ENCODE data around the gene ACP5. TPM values are rescaled to one million over a fixed set of nuclear protein-coding genes. Genes with fewer than 3 reads are reported as not detected.

ACP5 gene
- total and polyA plus RNA-seq, 10 of the 15 experiments (the other 5 are each of a cell fraction or from before 2014, with no cell fraction given), result 1.0 to 73.4 (median 36.8) TPM

GRCh38 chr19:11597202-11598102 lies 20.0 kb upstream of the ACP5 start, which contains the start of gene ZNF627 (continued):
- TF ChIP-seq SKIL (IDR thresholded peaks at IDR 0.05; ENCODE audit: low read depth, poor library complexity, severe bottlenecking) (no peak), BACH1 (IDR thresholded peaks at IDR 0.05; ENCODE audit: borderline replicate concordance) (peak; percentile 81), SRF (IDR thresholded peaks at IDR 0.05; ENCODE audit: low read depth in 2 of 2, low read length in 2 of 2) (no peak), SUZ12 (IDR thresholded peaks at IDR 0.05; ENCODE audit: unreplicated experiment) (no peak), POLR2AphosphoS5 (IDR thresholded peaks at IDR 0.05; ENCODE audit: low read length) (peak; percentile 98), RFX5 (IDR thresholded peaks at IDR 0.05; ENCODE audit: low read depth, low read length) (peak; percentile 68), DPF2 (IDR thresholded peaks at IDR 0.05) (peak; percentile 83), CBX3 (IDR thresholded peaks at IDR 0.05; ENCODE audit: borderline replicate concordance, low read depth) (no peak), ZZZ3 (IDR thresholded peaks at IDR 0.05; ENCODE audit: control insufficient read depth, insufficient read length, low read depth) (no peak), POLR2AphosphoS2 (IDR thresholded peaks at IDR 0.05; ENCODE audit: low read depth, low read length) (peak; percentile 89; the same call in 1 of the 2 replicates), SPI1 (IDR thresholded peaks at IDR 0.05; ENCODE audit: borderline replicate concordance, insufficient read depth, low read depth, low read length) (no peak), RB1 (IDR thresholded peaks at IDR 0.05; ENCODE audit: borderline replicate concordance) (peak; percentile 44; the same call in 1 of the 2 replicates), FOXM1 (IDR thresholded peaks at IDR 0.05; ENCODE audit: low read depth, low read length) (no peak), IRF5 (IDR thresholded peaks at IDR 0.05; ENCODE audit: borderline replicate concordance) (no peak), RUNX3 (IDR thresholded peaks at IDR 0.05; ENCODE audit: low read length) (peak; percentile 83), WRNIP1 (IDR thresholded peaks at IDR 0.05; ENCODE audit: borderline replicate concordance, low read depth, low read length) (no peak), CREB1 (IDR thresholded peaks at IDR 0.05; ENCODE audit: low read depth) (peak; percentile 92), SIN3A (IDR thresholded peaks at IDR 0.05; ENCODE audit: low read depth, low read length) (no peak), TARDBP (IDR thresholded peaks at IDR 0.05; ENCODE audit: borderline replicate concordance) (no peak), ZNF207 (IDR thresholded peaks at IDR 0.05; ENCODE audit: borderline replicate concordance) (peak; percentile 79; the same call in 1 of the 2 replicates), PML (IDR thresholded peaks at IDR 0.05; ENCODE audit: low read length) (peak; percentile 69; the same call in 1 of the 2 replicates), PAX5 (IDR thresholded peaks at IDR 0.05; ENCODE audit: borderline replicate concordance, low read depth, low read length) (no peak; the same call in 1 of the 2 replicates), NFIC (IDR thresholded peaks at IDR 0.05; ENCODE audit: low read depth, low read length) (peak; percentile 38; the same call in 1 of the 2 replicates), IKZF1 (conservative IDR thresholded peaks at IDR 0.05) (peak; percentile 83), ZNF384 (IDR thresholded peaks at IDR 0.05; ENCODE audit: borderline replicate concordance, low read depth, low read length) (peak; percentile 88), NR2C1 (IDR thresholded peaks at IDR 0.05) (no peak), RCOR1 (conservative IDR thresholded peaks at IDR 0.05; ENCODE audit: low read depth, low read length) (0 out of 2 replicates have a peak, but pooled peaks have one; percentile 38), ZBED1 (IDR thresholded peaks at IDR 0.05; ENCODE audit: borderline replicate concordance) (no peak), RBBP5 (conservative IDR thresholded peaks at IDR 0.05) (no peak), EGR1 (IDR thresholded peaks at IDR 0.05; ENCODE audit: borderline replicate concordance in 1 of 2, low read depth in 2 of 2, low read length in 2 of 2) (peak in 1 of 2 experiments; percentile 33; a peak in 1 of 3 replicates)
